GM18873 (cell line): Measurements from ENCODE around the gene DHX29.
A peak's percentile ranks its signal among the peaks of the same experiment; 100 is the strongest.

ENCODE experiments used
- ATAC-seq: cut with Tn5 transposase; IDR thresholded peaks from one replicate; pipeline ENCODE4 v1.9.1; 2021; ENCODE audit warnings: mild to moderate bottlenecking, moderate library complexity, moderate number of reproducible peaks; ENCODE audit not compliant: unreplicated experiment, low FRiP score

The DHX29 gene, protein sequence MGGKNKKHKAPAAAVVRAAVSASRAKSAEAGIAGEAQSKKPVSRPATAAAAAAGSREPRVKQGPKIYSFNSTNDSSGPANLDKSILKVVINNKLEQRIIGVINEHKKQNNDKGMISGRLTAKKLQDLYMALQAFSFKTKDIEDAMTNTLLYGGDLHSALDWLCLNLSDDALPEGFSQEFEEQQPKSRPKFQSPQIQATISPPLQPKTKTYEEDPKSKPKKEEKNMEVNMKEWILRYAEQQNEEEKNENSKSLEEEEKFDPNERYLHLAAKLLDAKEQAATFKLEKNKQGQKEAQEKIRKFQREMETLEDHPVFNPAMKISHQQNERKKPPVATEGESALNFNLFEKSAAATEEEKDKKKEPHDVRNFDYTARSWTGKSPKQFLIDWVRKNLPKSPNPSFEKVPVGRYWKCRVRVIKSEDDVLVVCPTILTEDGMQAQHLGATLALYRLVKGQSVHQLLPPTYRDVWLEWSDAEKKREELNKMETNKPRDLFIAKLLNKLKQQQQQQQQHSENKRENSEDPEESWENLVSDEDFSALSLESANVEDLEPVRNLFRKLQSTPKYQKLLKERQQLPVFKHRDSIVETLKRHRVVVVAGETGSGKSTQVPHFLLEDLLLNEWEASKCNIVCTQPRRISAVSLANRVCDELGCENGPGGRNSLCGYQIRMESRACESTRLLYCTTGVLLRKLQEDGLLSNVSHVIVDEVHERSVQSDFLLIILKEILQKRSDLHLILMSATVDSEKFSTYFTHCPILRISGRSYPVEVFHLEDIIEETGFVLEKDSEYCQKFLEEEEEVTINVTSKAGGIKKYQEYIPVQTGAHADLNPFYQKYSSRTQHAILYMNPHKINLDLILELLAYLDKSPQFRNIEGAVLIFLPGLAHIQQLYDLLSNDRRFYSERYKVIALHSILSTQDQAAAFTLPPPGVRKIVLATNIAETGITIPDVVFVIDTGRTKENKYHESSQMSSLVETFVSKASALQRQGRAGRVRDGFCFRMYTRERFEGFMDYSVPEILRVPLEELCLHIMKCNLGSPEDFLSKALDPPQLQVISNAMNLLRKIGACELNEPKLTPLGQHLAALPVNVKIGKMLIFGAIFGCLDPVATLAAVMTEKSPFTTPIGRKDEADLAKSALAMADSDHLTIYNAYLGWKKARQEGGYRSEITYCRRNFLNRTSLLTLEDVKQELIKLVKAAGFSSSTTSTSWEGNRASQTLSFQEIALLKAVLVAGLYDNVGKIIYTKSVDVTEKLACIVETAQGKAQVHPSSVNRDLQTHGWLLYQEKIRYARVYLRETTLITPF (N-terminal part only)

GRCh38 chr5:55307383-55308253, at the start of gene DHX29, which contains the start of gene MTREX:
TSS of gene DHX29 (minus strand) at chr5:55307694. CDS start at chr5:55307573, 121 bp downstream.
TSS of gene MTREX (plus strand) at chr5:55307989. CDS start at chr5:55308014, 25 bp downstream.
- ATAC-seq: peak; percentile 87

- ATAC-seq: no peak
Observed at GRCh38 chr5:55356896-55357295, 49.4 kb upstream of the DHX29 start.

DNA sequence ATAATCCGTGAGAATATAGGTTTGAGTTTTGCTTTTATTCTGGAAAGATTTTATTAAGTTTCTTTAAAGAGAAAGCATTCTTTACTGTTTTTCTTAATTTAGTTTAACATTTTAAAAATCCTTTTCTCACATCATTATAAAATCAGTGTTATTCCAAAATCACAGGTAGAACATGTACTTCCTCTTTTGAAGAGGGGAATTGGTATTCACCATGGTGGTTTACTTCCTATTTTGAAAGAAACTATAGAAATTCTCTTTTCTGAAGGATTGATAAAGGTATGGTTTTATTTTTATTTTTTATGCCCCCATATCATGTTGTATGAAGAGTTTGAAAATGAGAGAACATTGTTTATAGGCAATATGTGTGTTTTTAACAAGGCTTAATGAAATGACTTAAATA, 43.3 kb upstream of the DHX29 start:
- ATAC-seq: no peak

GRCh38 chr5:55347786-55348185, 40.3 kb upstream of the DHX29 start:
- no peak for ATAC-seq

DNA sequence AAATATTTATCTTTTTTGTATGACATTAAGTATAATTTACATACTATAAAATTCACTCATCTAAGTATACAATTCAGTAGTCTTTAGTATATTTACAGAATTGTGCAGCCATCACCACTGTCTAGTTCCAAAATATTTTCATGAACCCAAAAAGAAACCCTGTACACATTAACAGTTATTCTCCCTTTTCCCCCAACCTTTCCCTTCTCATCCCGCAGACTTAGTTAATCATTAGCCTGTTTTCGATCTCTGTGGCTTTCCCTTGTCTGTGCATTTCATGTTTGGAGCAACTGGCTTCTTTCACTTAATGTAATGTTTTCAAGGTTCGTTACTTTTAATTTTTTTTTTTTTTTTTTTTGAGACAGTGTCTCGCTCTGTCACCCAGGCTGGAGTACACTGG, 37.8 kb upstream of the DHX29 start:
- ATAC-seq: no peak

DNA sequence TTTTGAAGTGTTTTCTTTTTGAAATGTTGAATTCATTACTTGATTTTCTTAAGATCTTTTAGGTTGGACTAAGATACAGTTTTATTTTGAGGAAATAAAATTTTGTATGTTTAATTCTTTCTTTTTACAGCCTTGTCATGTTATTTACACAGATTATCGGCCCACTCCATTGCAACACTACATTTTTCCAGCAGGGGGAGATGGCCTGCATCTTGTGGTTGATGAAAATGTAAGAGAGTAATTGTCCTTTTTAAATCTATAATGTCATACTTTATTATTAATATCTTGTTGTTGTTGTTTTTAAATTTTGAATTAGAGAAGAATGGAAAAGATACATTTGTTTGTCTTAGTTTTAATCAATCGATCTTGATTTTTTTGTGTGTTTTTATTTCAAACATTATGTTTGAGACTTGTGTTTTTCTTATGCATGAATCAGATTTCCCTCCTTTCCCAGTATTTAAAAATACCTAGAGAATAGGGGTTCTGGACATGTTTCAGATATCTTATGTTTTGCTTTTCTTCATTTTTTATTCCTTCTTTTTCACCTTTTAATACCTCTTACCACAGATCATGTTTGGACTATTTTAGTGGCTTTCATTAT, 37.0 kb upstream of the DHX29 start:
- ATAC-seq: no peak

DNA sequence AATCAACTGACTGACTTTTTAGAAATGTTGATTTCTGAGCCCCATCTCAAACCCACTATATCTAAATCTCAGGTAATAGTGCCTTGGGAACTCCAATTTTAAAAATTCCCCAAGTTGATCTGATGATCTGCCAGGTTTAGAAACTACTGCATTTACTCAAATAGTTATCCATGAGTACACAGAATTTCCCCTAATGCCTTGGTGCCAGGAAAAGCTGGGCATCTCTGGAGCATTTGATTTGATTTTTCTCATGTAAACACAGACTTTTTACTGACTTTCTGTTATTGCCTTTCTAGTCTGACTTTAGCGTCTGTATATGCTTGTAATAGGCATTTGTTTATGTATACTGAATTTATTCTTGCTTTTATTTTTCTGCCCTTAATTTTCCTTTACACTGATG, 36.1 kb upstream of the DHX29 start:
- ATAC-seq: no peak

GRCh38 chr5:55343107-55343506, 35.6 kb upstream of the DHX29 start:
- ATAC-seq: no peak

DNA sequence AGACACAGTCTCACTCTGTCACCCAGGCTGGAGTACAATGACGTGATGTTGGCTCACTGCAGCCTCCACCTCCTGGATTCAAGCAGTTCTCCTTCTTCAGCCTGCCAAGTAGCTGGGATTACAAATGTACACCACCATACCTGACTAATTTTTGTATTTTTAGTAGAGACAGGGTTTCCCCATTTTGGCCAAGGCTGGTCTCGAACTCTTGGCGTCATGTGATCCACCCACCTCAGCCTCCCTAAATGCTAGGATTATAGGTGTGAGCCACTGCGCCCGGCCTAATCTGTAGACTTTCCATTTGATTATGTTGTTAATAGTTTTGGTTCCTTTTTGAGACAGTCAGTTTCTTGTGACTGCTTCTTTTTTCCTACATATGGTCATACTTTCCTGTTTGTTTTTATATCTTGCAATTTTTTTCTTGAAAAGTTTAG, 31.3 kb upstream of the DHX29 start:
- no peak for ATAC-seq

DNA sequence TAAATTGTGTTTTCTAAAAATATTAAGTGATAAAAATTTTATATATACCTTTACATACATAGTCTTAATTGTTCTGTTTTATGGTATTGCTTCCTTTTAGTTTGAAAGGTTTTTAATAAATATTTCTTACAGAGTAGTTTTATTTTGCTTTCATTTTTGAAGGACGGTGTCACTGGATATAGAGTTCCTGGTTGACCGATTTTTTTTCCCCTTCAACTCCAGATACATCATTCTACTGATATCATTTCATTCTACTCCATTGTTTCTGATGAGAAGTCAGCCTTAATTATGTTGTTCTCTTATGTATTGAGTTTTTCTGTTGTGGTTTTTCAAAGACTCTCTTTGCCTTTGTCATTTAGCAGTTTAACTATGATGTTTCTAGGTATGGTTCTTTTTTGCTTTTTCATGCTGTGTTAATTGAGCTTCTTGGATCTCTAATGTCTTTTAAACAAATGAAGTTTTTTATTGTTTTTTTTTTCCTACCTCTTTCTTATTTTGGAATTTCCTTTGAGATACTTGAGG, 30.7 kb upstream of the DHX29 start:
- ATAC-seq: no peak

DNA sequence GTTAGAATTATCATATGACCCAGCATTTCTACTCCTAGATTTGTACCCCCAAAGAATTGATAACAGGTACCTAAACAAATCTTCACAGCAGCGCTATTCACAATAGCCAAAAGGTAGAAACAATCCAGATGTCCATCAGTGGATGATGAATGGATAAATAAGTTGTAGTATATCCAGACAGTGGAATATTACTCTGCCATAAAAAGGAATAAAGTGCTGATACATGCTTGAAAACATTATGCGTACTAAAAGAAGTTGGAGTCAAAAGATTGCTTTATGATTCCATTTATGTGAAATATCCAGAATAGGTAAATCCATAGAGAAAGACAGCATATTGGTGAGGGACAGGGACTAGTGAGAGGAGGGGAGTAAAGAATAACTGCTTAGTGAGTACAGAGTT, 26.3 kb upstream of the DHX29 start:
- ATAC-seq: no peak

DNA sequence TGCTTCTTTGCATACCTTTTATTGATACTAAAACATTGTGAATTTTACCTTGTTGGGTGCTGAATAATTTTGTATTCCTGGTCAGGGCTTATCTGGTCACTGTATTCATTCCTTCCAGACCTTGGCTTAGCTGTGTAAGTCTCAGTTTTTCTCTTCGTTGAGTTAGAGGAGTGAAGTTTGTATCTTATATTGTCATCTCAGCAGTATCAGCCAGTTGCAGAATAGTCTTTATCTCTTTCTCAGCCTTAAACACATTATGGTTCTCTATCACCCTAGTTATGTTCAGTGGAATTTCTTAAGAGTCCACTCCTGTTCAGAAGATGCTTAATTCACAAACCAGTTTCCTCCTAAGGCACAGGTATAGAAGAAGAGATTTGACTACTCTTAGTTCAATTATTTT, 25.5 kb upstream of the DHX29 start:
- ATAC-seq: no peak

DNA sequence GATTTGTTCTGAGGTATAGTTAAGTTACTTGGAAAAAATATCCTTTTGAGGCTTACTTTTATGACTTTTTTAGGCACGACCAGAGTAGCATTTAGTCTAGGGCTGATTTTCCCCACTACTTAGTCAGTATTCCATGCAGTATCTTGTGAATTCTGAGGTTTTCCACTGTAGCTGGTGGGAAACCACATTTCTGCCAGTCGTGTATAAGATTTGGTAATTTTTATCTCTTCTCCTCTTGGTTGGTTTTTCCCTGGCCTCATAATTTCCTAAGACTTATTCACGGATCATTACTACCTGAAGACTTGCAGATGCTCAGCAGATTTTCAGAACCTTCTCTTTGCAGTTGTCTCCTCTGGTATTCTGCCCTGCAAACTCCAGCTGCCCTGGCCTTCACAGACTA, 23.8 kb upstream of the DHX29 start:
- no peak for ATAC-seq

DNA sequence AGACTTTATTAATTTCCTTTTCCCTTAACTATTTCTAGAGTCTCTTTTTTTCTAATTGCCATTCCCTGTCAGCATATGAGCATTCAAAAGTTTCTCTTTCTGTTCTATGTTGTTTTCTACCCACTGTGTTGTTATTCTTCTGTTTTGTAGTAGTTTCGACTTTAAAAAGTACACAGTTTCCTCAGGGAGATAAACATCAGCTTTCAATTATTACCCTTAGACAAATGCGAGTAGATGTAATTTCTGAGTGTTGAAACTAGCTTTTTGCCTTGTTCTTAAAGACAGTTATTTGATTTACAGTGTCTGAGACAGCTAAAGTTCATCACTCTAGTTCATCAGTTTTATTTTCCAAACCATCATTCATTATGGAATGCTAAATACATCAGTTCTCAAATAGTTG, 19.8 kb upstream of the DHX29 start:
- no peak for ATAC-seq

GRCh38 chr5:55325621-55326020, 18.1 kb upstream of the DHX29 start:
- no peak for ATAC-seq

- ATAC-seq: no peak
Observed at GRCh38 chr5:55324815-55325418, 17.4 kb upstream of the DHX29 start.

DNA sequence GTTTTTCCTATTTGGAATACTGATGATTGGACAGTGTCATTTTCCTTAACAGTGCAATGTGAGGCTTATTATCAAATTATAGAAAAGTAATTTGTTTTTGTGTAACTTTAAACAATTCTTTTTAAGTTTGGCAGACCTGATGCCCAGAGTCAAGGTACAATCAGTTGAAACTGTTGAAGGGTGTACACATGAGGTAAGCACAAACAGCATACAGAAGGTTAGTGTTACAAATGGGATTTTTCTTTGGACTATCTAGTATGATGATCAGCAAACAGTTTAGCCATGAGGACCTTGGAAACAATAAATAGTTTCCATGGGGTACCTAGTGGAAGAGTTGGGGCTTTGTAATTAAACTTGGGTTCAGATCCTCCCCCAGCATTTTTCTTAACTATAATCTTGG, 16.5 kb upstream of the DHX29 start:
- no peak for ATAC-seq

DNA sequence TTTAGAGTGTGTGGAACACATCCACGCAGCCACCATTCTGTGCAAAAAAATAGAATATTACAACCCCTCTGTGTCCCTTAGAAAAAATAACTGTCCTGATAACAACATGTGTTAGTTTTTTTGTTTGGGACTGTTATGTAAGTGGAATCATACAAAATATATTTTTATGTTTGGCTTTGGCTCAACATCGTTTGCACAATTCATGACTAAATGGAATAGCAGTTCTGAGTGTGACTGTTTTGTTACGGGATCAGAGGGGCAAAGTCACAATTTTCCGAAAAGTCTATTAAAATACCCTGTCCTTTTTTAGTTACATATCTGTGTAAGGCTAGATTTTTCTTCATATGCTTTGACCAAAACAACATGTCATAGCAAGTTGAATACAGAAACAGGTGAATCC, 13.1 kb upstream of the DHX29 start:
- no peak for ATAC-seq

GRCh38 chr5:55319491-55319890, 12.0 kb upstream of the DHX29 start:
- no peak for ATAC-seq
